ENCODE data around the gene CCL19. TPM values are rescaled to one million over a fixed set of nuclear protein-coding genes. Genes with fewer than 3 reads are reported as not detected.
"Not testable (repeated sequence)": the region's sequence is repeated elsewhere in the genome, so short reads cannot be mapped to it uniquely, and the experiment has no call there.

The CCL19 gene
- total and polyA plus RNA-seq, 2 donors (not counting 3 experiments of a cell fraction or from before 2014, with no cell fraction given) = not detected

GRCh38 chr9:34723141-34723540 lies 32.1 kb upstream of the CCL19 start:
- no peak overlapping the region for H3K9ac ChIP-seq (replicated peaks; ENCODE audit: extremely low read depth, insufficient read depth, low read length)
- no peaks in the 10 kb centered on the region for H4K20me1 ChIP-seq (replicated peaks; ENCODE audit: control insufficient read depth, extremely low read depth, insufficient read depth, low read length)
- no peak overlapping the region for H3K27ac ChIP-seq (ENCODE audit: insufficient read depth, low read depth, low read length)
- intact Hi-C loops (cut with micrococcal nuclease) = no loop called here
- H3K36me3 ChIP-seq (ENCODE audit: control insufficient read depth in 2 of 2, extremely low read depth in 1 of 2, insufficient read depth in 2 of 2, low read length in 2 of 2) = no peaks in the 10 kb centered on the region
- no peaks in the 10 kb centered on the region for H3K79me2 ChIP-seq (ENCODE audit: control insufficient read depth, insufficient read depth, low read length)
- dilution Hi-C loops (cut with MboI; ENCODE audit: extremely low pct_ligation_motif_present, low sequenced_read_pairs) = no loop called here
- TF ChIP-seq CTCF (IDR thresholded peaks at IDR 0.05; ENCODE audit: extremely low read depth in 1 of 2, insufficient read depth in 1 of 2, low read depth in 1 of 2, low read length in 2 of 2) (no peak), POLR2AphosphoS5 (IDR thresholded peaks at IDR 0.05; ENCODE audit: insufficient read depth, low read depth, low read length) (no peak), FOS (IDR thresholded peaks at IDR 0.05; ENCODE audit: borderline replicate concordance, insufficient read depth, low read length) (no peak), MAX (IDR thresholded peaks at IDR 0.05; ENCODE audit: insufficient read depth, insufficient read length) (no peak), EZH2 (IDR thresholded peaks at IDR 0.05; ENCODE audit: borderline replicate concordance, low read depth, low read length, severe bottlenecking) (no peak), MYC (IDR thresholded peaks at IDR 0.05; ENCODE audit: low read depth, low read length) (no peak), POLR2A (IDR thresholded peaks at IDR 0.05; ENCODE audit: low read depth, low read length) (no peak), GATA2 (IDR thresholded peaks at IDR 0.05; ENCODE audit: insufficient read depth, insufficient read length, low read depth, low read length) (no peak), JUN (IDR thresholded peaks at IDR 0.05; ENCODE audit: borderline replicate concordance, insufficient read depth, insufficient read length, low read depth) (no peak)
- H3K27me3 ChIP-seq (ENCODE audit: control insufficient read depth in 2 of 2, insufficient read depth in 2 of 2, low read length in 2 of 2) = peaks cover 1 to 5% of the 10 kb centered on the region in 2 experiments
- no peaks in the 10 kb centered on the region for H3K9me1 ChIP-seq (replicated peaks; ENCODE audit: control insufficient read depth, extremely low read depth, insufficient read depth, low read length)
- H3K9me3 ChIP-seq (replicated peaks; ENCODE audit: control insufficient read depth, insufficient read depth, low read length) = no peaks in the 10 kb centered on the region
- ChIA-PET POLR2A (no interaction called here), CTCF (interaction anchor here (0.9 to 1.2 kb wide), 2 partner anchors 10 to 21 kb away, joined by 3 read pairs; no protein-coding TSS in a partner anchor)
- H3K4me3 ChIP-seq (replicated peaks in 1 of 3; ENCODE audit: insufficient read depth in 1 of 3, low read depth in 1 of 3, low read length in 3 of 3) = no peak overlapping the region
- DNase-seq (ENCODE audit: low read depth, low spot score) = no peak
- BruUV-seq (replicated peaks) = no TSS peak
- H3K4me2 ChIP-seq (ENCODE audit: insufficient read depth, low read length) = no peak overlapping the region
- H3K4me1 ChIP-seq (ENCODE audit: control insufficient read depth, extremely low read depth, insufficient read depth, low read length) = no peaks in the 10 kb centered on the region
- no peak for FAIRE-seq
- H2AFZ ChIP-seq (ENCODE audit: low read depth, low read length) = no peak overlapping the region

- H3K4me1 ChIP-seq (ENCODE audit: control insufficient read depth, extremely low read depth, insufficient read depth, low read length); H3K79me2 ChIP-seq (ENCODE audit: control insufficient read depth, insufficient read depth, low read length); intact Hi-C loops (cut with micrococcal nuclease); H3K9ac ChIP-seq (replicated peaks; ENCODE audit: extremely low read depth, insufficient read depth, low read length); POLR2A ChIA-PET; BruUV-seq (replicated peaks); H2AFZ ChIP-seq (ENCODE audit: low read depth, low read length); H3K4me2 ChIP-seq (ENCODE audit: insufficient read depth, low read length); H3K4me3 ChIP-seq (replicated peaks in 1 of 3; ENCODE audit: insufficient read depth in 1 of 3, low read depth in 1 of 3, low read length in 3 of 3); DNase-seq (ENCODE audit: low read depth, low spot score); H3K9me3 ChIP-seq (replicated peaks; ENCODE audit: control insufficient read depth, insufficient read depth, low read length); H4K20me1 ChIP-seq (replicated peaks; ENCODE audit: control insufficient read depth, extremely low read depth, insufficient read depth, low read length); H3K36me3 ChIP-seq (ENCODE audit: control insufficient read depth in 2 of 2, extremely low read depth in 1 of 2, insufficient read depth in 2 of 2, low read length in 2 of 2); CTCF ChIA-PET; dilution Hi-C loops (cut with MboI; ENCODE audit: extremely low pct_ligation_motif_present, low sequenced_read_pairs); FAIRE-seq; H3K27ac ChIP-seq (ENCODE audit: insufficient read depth, low read depth, low read length); H3K27me3 ChIP-seq (ENCODE audit: control insufficient read depth in 2 of 2, insufficient read depth in 2 of 2, low read length in 2 of 2); H3K9me1 ChIP-seq (replicated peaks; ENCODE audit: control insufficient read depth, extremely low read depth, insufficient read depth, low read length): not testable (repeated sequence)
These were observed 28.6 kb upstream of the CCL19 start for GRCh38 chr9:34719769-34720025.

Data from endothelial cell of umbilical vein (primary cell).